ENCODE measurements around the gene MGST3. TPM values are rescaled to one million over a fixed set of nuclear protein-coding genes. Genes with fewer than 3 reads are reported as not detected.

Gene MGST3
- total RNA-seq, result 215 and 246 TPM in 2 replicates

GRCh38 chr1:165630629-165631341 lies at the start of gene MGST3:
MGST3 (plus strand) TSS chr1:165631234; CDS start chr1:165649848, 18,614 bp downstream.

GRCh38 chr1:165697881-165698760 lies 67.1 kb downstream of the MGST3 start, which contains the start of gene ALDH9A1:
ALDH9A1 (minus strand) TSS chr1:165698562; CDS start chr1:165698558, 4 bp downstream.

Other genes with a start within 250 kb of the MGST3 start
- 1.2 TPM in 1 of 2 replicates, not detected in the other for gene RXRG, start 186.1 kb upstream of the MGST3 start, total RNA-seq
- gene LRRC52, start 87.2 kb upstream of the MGST3 start, total RNA-seq, result not detected in 2 replicates
- 162 and 170 TPM in 2 replicates for gene ALDH9A1, start 67.3 kb downstream of the MGST3 start, total RNA-seq
- gene TMCO1, start 137.6 kb downstream of the MGST3 start, total RNA-seq, result 41.7 and 60.4 TPM in 2 replicates
- gene UCK2, start 196.4 kb downstream of the MGST3 start, total RNA-seq, result 28.5 and 30.2 TPM in 2 replicates

All from bronchial smooth muscle cell (primary cell).